OCI-LY3 (cell line): Measurements from ENCODE around the gene LMBRD2.

ENCODE experiments used
- EZH2phosphoT487 ChIP-seq: fragments of 200-600 bp; shearing (Covaris generic); IDR thresholded peaks from 2 replicates; pipeline ENCODE4 v1.6.1; 2018; ENCODE audit warnings: antibody characterized with exemption, mixed run types, low read depth
- TF ChIP-seq, protein P1 (sequence below): fragments of 200-600, 300-600 bp; sonication (generic); IDR thresholded peaks from 2 replicates; pipeline ENCODE4 v1.5.1; 2014; ENCODE audit warnings: antibody characterized with exemption, low read length, low read depth

DNA sequence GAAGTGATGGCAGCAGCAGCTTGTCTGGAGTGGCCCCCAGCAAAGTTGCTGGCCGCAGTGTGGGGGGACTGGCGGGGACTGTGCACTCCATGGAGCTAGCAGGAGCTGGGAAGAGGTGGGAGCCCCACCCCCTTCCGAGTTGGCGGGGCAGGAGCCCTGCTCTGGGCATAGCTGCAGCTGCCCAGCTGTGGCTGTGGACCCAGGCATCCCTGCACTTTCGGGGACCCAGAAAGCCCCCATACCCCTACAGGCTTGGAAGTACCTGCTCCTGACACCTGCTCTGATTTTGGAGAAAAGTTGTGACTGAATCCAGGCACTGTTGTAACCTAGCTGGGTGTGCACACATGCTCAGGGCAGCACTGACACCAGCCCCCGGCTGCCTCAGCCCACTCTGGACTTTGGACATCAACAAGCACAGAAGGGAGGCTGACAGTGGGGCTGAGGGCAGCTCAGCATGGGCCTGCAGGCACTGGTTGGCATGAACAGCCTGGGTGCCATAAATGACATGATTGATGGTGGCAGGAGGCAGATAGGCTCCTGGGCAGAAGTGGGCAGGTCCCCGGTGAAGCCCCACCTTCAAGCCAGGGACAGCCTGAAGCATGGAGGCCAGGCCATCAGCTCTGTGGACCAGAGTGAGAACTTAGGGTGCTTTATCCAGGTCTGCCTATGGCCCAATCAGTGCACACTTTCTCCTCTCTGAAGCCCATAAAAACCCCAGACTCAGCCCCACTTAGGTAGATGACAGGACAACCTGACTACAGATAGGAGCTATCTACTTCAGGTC, 12.6 kb downstream of the LMBRD2 start:
- TF ChIP-seq, protein P1, sequence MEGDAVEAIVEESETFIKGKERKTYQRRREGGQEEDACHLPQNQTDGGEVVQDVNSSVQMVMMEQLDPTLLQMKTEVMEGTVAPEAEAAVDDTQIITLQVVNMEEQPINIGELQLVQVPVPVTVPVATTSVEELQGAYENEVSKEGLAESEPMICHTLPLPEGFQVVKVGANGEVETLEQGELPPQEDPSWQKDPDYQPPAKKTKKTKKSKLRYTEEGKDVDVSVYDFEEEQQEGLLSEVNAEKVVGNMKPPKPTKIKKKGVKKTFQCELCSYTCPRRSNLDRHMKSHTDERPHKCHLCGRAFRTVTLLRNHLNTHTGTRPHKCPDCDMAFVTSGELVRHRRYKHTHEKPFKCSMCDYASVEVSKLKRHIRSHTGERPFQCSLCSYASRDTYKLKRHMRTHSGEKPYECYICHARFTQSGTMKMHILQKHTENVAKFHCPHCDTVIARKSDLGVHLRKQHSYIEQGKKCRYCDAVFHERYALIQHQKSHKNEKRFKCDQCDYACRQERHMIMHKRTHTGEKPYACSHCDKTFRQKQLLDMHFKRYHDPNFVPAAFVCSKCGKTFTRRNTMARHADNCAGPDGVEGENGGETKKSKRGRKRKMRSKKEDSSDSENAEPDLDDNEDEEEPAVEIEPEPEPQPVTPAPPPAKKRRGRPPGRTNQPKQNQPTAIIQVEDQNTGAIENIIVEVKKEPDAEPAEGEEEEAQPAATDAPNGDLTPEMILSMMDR: no peak
- no peak for TF ChIP-seq EZH2phosphoT487
